Ishikawa (cell line): ENCODE results near the gene SAA1.

ENCODE experiments used
- CEBPB ChIP-seq: IDR thresholded peaks from 2 replicates; pipeline ENCODE4 v1.6.1; 2012
- CREB1 ChIP-seq: IDR thresholded peaks from 2 replicates; pipeline ENCODE4 v1.6.1; 2012; ENCODE audit warnings: low read depth
- EGR1 ChIP-seq: IDR thresholded peaks from 2 replicates; pipeline ENCODE4 v1.6.1; 2012
- EP300 ChIP-seq: IDR thresholded peaks from 2 replicates; pipeline ENCODE4 v1.6.1; 2012; ENCODE audit warnings: borderline replicate concordance
- FOXM1 ChIP-seq: IDR thresholded peaks from 2 replicates; pipeline ENCODE4 v1.6.1; 2012; ENCODE audit warnings: low read depth, borderline replicate concordance
- MAX ChIP-seq: IDR thresholded peaks from 2 replicates; pipeline ENCODE4 v1.6.1; 2012
- NFIC ChIP-seq: IDR thresholded peaks from 2 replicates; pipeline ENCODE4 v1.6.1; 2012
- RAD21 ChIP-seq: IDR thresholded peaks from 2 replicates; pipeline ENCODE4 v1.6.1; 2012; ENCODE audit warnings: low read depth
- REST ChIP-seq: IDR thresholded peaks from 2 replicates; pipeline ENCODE4 v1.6.1; 2012; ENCODE audit warnings: low read depth, mild to moderate bottlenecking
- TAF1 ChIP-seq: IDR thresholded peaks from 2 replicates; pipeline ENCODE4 v1.6.1; 2012; ENCODE audit warnings: low read depth, mild to moderate bottlenecking
- TCF12 ChIP-seq: IDR thresholded peaks from 2 replicates; pipeline ENCODE4 v1.6.1; 2012; ENCODE audit warnings: low read depth
- TEAD4 ChIP-seq: IDR thresholded peaks from 2 replicates; pipeline ENCODE4 v1.6.1; 2012
- USF1 ChIP-seq: IDR thresholded peaks from 2 replicates; pipeline ENCODE4 v1.6.1; 2012
- YY1 ChIP-seq: IDR thresholded peaks from 2 replicates; pipeline ENCODE4 v1.6.1; 2012; ENCODE audit warnings: low read depth
- ZBTB7A ChIP-seq: IDR thresholded peaks from 2 replicates; pipeline ENCODE4 v1.6.1; 2012; ENCODE audit warnings: low read depth

The SAA1 gene

GRCh38 chr11:18312012-18312411 lies 45.9 kb downstream of the SAA1 start:
- no peak for TF ChIP-seq EGR1
- TF ChIP-seq EP300: no peak
- no peak for TF ChIP-seq TCF12
- no peak for TF ChIP-seq ZBTB7A
- TF ChIP-seq FOXM1: no peak
- no peak for TF ChIP-seq TEAD4
- TF ChIP-seq MAX: no peak
- no peak for TF ChIP-seq CREB1
- no peak for TF ChIP-seq REST
- no peak for TF ChIP-seq NFIC
- no peak for TF ChIP-seq USF1
- no peak for TF ChIP-seq TAF1
- TF ChIP-seq CEBPB: no peak
- TF ChIP-seq RAD21: no peak
- no peak for TF ChIP-seq YY1

DNA sequence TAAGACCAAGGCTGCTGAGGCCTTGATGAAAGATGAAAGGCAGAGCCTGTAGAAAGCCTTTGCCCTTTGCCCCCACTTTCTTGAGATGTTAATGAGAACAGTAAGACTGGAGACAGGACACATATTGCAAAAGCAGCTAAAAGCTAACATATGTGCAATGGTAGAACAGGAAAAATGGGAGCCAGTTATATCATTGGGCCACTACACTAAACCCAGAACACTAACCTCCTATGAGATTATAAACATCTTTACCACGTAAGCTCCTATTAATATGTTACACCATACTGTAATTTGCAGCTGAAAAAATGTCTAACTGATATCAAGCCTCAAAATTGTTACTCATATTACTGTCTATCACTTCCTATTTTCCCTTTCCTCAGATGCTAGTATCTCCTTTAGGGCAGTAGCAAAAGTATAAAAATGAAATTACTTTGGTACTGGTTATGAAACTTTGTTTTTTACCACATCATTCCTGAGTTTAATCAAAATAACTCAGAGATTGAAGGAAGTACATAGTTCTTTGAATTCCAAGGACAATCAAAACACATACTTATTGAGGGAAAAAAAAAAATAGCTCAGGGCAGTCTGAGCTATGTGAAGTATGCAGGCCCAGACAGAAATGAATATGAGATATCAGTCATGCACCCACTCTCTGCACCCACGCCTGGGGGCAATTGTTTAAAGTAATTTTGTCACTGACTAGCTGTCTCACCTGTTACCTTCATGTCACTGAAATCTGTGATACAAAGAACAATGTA lies 46.8 kb downstream of the SAA1 start:
- TF ChIP-seq ZBTB7A (no peak), TEAD4 (peak; percentile 62), EGR1 (0 out of 2 replicates have a peak, but pooled peaks have one; percentile 12)

- TF ChIP-seq YY1 (no peak), ZBTB7A (no peak), RAD21 (no peak), USF1 (no peak), TAF1 (no peak)
Observed at GRCh38 chr11:18313965-18314763, 48.1 kb downstream of the SAA1 start.

GRCh38 chr11:18314784-18315523 lies 48.9 kb downstream of the SAA1 start:
- TF ChIP-seq YY1: no peak
- TF ChIP-seq CREB1: no peak
- TF ChIP-seq CEBPB: no peak
- no peak for TF ChIP-seq TEAD4
- TF ChIP-seq EGR1: no peak
- no peak for TF ChIP-seq EP300
- TF ChIP-seq ZBTB7A: no peak
- no peak for TF ChIP-seq TAF1
- TF ChIP-seq USF1: no peak
- no peak for TF ChIP-seq MAX
- no peak for TF ChIP-seq NFIC
- TF ChIP-seq REST: no peak
- no peak for TF ChIP-seq RAD21
- TF ChIP-seq FOXM1: no peak
- no peak for TF ChIP-seq TCF12

- no peak for TF ChIP-seq CEBPB
- no peak for TF ChIP-seq CREB1
- no peak for TF ChIP-seq YY1
- no peak for TF ChIP-seq RAD21
- TF ChIP-seq NFIC: no peak
- TF ChIP-seq REST: no peak
- TF ChIP-seq EP300: no peak
- TF ChIP-seq FOXM1: no peak
- TF ChIP-seq TEAD4: no peak
- no peak for TF ChIP-seq MAX
Observed at GRCh38 chr11:18315893-18316292, 49.8 kb downstream of the SAA1 start.
